A549 (cell line): ENCODE measurements around the gene MUC6. TPM values are rescaled to one million over a fixed set of nuclear protein-coding genes. Genes with fewer than 3 reads are reported as not detected.

Experiments
- ATAC-seq, 2 experiments: fragments of 200-7000 bp in 1 of 2; fragments of >200 bp in 1 of 2; cut with Nextera tagmentation in 1 of 2; cut with Tn5 transposase in 1 of 2; 3 replicates each; pipeline versions ENCODE4 v1.8.0 to v1.9.1; 2018 to 2020; ENCODE audit warnings: mild to moderate bottlenecking in 1 of 2, moderate library complexity in 1 of 2
- CTCF ChIA-PET: fragments of 300-600 bp; sonication (Branson Sonifier 250); formaldehyde crosslinking; extraction: SDS; loops from one replicate; lab custom pipeline; 2021; ENCODE audit warnings: antibody characterized with exemption, inconsistent platforms; lab: Yijun Ruan, JAX
- POLR2A ChIA-PET: fragments of 350-600 bp; formaldehyde crosslinking; extraction: SDS; loops from one replicate; lab custom pipeline; 2021; ENCODE audit warnings: antibody characterized with exemption, inconsistent platforms; lab: Yijun Ruan, JAX
- DNase-seq, 2 experiments: peaks; one replicate each; pipeline versions ENCODE4 v3.0.0 to v3.0.0-alpha.2; 2011 to 2016; ENCODE audit warnings: low read depth in 1 of 2, low spot score in 1 of 2
- FAIRE-seq: peaks from 2 replicates; lab custom pipeline; 2011; peaks lifted over from hg19 to GRCh38; lab: Jason Lieb, UNC
- H3K27ac ChIP-seq, 2 experiments: fragments of >200 bp; sonication (Bioruptor Twin); formaldehyde crosslinking; 3 replicates each; pipeline ENCODE4 v1.5.1; 2016 to 2017
- H3K4me1 ChIP-seq: fragments of >200 bp; sonication (Bioruptor Twin); formaldehyde crosslinking; 3 replicates; pipeline ENCODE4 v1.6.1; 2016
- H3K4me2 ChIP-seq: fragments of >200 bp; sonication (Bioruptor Twin); formaldehyde crosslinking; 3 replicates; pipeline ENCODE4 v1.6.1; 2016
- H3K4me3 ChIP-seq: fragments of >200 bp; sonication (Bioruptor Twin); formaldehyde crosslinking; 3 replicates; pipeline ENCODE4 v1.5.1; 2016
- H3K9me3 ChIP-seq: fragments of >200 bp; sonication (Bioruptor Twin); formaldehyde crosslinking; 3 replicates; pipeline ENCODE4 v1.6.1; 2016
- ATOH8 ChIP-seq: fragments of 250-450 bp; sonication (Bioruptor Pico); IDR thresholded peaks from 2 replicates; pipeline ENCODE4 v1.5.0; 2020; ENCODE audit warnings: low read depth, mild to moderate bottlenecking, moderate library complexity
- CBX8 ChIP-seq: fragments of 200-600 bp; sonication (generic); IDR thresholded peaks from 2 replicates; pipeline ENCODE4 v1.6.1; 2016
- CEBPB ChIP-seq, 2 experiments: fragments of >200 bp in 1 of 2; sonication (Bioruptor Twin) in 1 of 2; formaldehyde crosslinking in 1 of 2; IDR thresholded peaks; 2 replicates each; pipeline ENCODE4 v1.6.1; 2012 to 2016
- CHD2 ChIP-seq: fragments of 150-350 bp; IDR thresholded peaks from 2 replicates; pipeline ENCODE4 v1.6.1; 2014; ENCODE audit warnings: low read length; ENCODE audit not compliant: partially characterized antibody
- CHD4 ChIP-seq: fragments of 200-600 bp; sonication (generic); IDR thresholded peaks from 2 replicates; pipeline ENCODE4 v1.6.1; 2016; ENCODE audit warnings: antibody characterized with exemption, mild to moderate bottlenecking, borderline replicate concordance
- FOSL2 ChIP-seq, 2 experiments: fragments of 450-650 bp in 1 of 2; fragments of >200 bp in 1 of 2; sonication (Bioruptor Twin) in 1 of 2; formaldehyde crosslinking; IDR thresholded peaks; 2 replicates each; pipeline versions ENCODE4 v1.5.0 to v1.6.1; 2016 to 2020; ENCODE audit warnings: mild to moderate bottlenecking in 1 of 2, moderate library complexity in 1 of 2
- GATA3 ChIP-seq: IDR thresholded peaks from 2 replicates; pipeline ENCODE4 v1.6.1; 2012; ENCODE audit warnings: borderline replicate concordance
- HMGXB4 ChIP-seq: fragments of 250-450 bp; sonication (Bioruptor Pico); IDR thresholded peaks from 2 replicates; pipeline ENCODE4 v1.5.0; 2021; ENCODE audit warnings: mild to moderate bottlenecking, moderate library complexity, borderline replicate concordance
- HOXB13 ChIP-seq: fragments of 250-450 bp; sonication (Bioruptor Pico); IDR thresholded peaks from 2 replicates; pipeline ENCODE4 v1.5.0; 2020; ENCODE audit warnings: low read depth, mild to moderate bottlenecking, moderate library complexity
- JUN ChIP-seq, 2 experiments: fragments of >200 bp; sonication (Bioruptor Twin); formaldehyde crosslinking; IDR thresholded peaks; 2 replicates in 1 of 2; 3 replicates in 1 of 2; pipeline ENCODE4 v1.6.1; 2016 to 2017
- KDM1A ChIP-seq: fragments of 200-600 bp; sonication (generic); IDR thresholded peaks from 2 replicates; pipeline ENCODE4 v1.6.1; 2016; ENCODE audit warnings: low read depth, mild to moderate bottlenecking
- MYC ChIP-seq: IDR thresholded peaks from 2 replicates; pipeline ENCODE4 v1.6.1; 2012; ENCODE audit warnings: mild to moderate bottlenecking, inconsistent platforms, low read length, improper control_type of control experiment, borderline replicate concordance
- NFE2L2 ChIP-seq: fragments of 150-350 bp; conservative IDR thresholded peaks from 2 replicates; pipeline ENCODE4 v1.6.1; 2014; ENCODE audit warnings: low read length
- NPAS2 ChIP-seq: fragments of 250-450 bp; sonication (Bioruptor Pico); IDR thresholded peaks from 2 replicates; pipeline ENCODE4 v1.8.0; 2022; ENCODE audit warnings: mild to moderate bottlenecking, moderate library complexity, borderline replicate concordance
- NR3C1 ChIP-seq: fragments of >200 bp; sonication (Bioruptor Twin); formaldehyde crosslinking; IDR thresholded peaks from 3 replicates; pipeline ENCODE4 v1.6.1; 2017
- PHF8 ChIP-seq: fragments of 200-600 bp; sonication (generic); IDR thresholded peaks from 2 replicates; pipeline ENCODE4 v1.6.1; 2016; ENCODE audit warnings: low read depth, mild to moderate bottlenecking, antibody characterized with exemption, moderate library complexity, borderline replicate concordance
- POLR2AphosphoS2 ChIP-seq: conservative IDR thresholded peaks from 2 replicates; pipeline ENCODE4 v1.6.1; 2012; ENCODE audit warnings: low read length, improper control_type of control experiment, inconsistent platforms
- RAD21 ChIP-seq, 2 experiments: fragments of >200 bp in 1 of 2; sonication (Bioruptor Twin) in 1 of 2; formaldehyde crosslinking in 1 of 2; IDR thresholded peaks in 1 of 2; conservative IDR thresholded peaks in 1 of 2; 2 replicates in 1 of 2; 3 replicates in 1 of 2; pipeline ENCODE4 v1.6.1; 2012 to 2018; ENCODE audit warnings: inconsistent platforms in 1 of 2
- RCOR1 ChIP-seq: fragments of 150-350 bp; IDR thresholded peaks from 2 replicates; pipeline ENCODE4 v1.6.1; 2014; ENCODE audit warnings: antibody characterized with exemption, low read length, low read depth
- RFX5 ChIP-seq: fragments of 450-650 bp; IDR thresholded peaks from 2 replicates; pipeline ENCODE4 v1.7.1; 2014; ENCODE audit warnings: antibody characterized with exemption, mild to moderate bottlenecking, moderate library complexity
- TFCP2L1 ChIP-seq: fragments of 250-450 bp; sonication (Bioruptor Pico); IDR thresholded peaks from 2 replicates; pipeline ENCODE4 v1.5.0; 2021; ENCODE audit warnings: mild to moderate bottlenecking
- ZC3H11A ChIP-seq: fragments of 450-650 bp; IDR thresholded peaks from 2 replicates; pipeline ENCODE4 v1.6.1; 2014; ENCODE audit warnings: antibody characterized with exemption, mild to moderate bottlenecking
- ZSCAN20 ChIP-seq: fragments of 250-450 bp; sonication (Bioruptor Pico); IDR thresholded peaks from 2 replicates; pipeline ENCODE4 v1.8.0; 2022; ENCODE audit warnings: mild to moderate bottlenecking, moderate library complexity
- WGBS: methylation state at CpG from one replicate; pipeline ENCODE4 v1.1.6; 2017; ENCODE audit errors: missing lambda C conversion rate; 5-methylcytosine and 5-hydroxymethylcytosine counted together
- polyA plus RNA-seq, 4 experiments: library from polyadenylated mRNA; depleted of rRNA in 3 of 4; stranded (reverse); fragments of >200 nt; fragmentation: RNase III in 1 of 4; extraction: RNeasy Plus Mini Kit Qiagen cat#74134 plus additional on column Dnase treatment in 1 of 4; gene quantifications; 2 replicates in 3 of 4; 3 replicates in 1 of 4; pipeline ENCODE4 v1.2.3, GENCODE V29; 2011 to 2017
- TF ChIP-seq, protein P1 (sequence below): fragments of 150-350 bp; IDR thresholded peaks from 2 replicates; pipeline ENCODE4 v1.6.1; 2014; ENCODE audit warnings: low read depth, mild to moderate bottlenecking, low read length
- TF ChIP-seq, protein P2 (sequence below): IDR thresholded peaks from 2 replicates; pipeline ENCODE4 v1.6.1; 2012

MUC6 gene
- polyA plus RNA-seq, 2 of the 4 experiments (the other 2 are of a cell fraction) = not detected

- H3K4me2 ChIP-seq = peak overlapping the region; percentile 54; the same call in 2 of the 3 replicates
- no peak for DNase-seq
- POLR2A ChIA-PET = no interaction called here
- CTCF ChIA-PET = interaction anchor here (1.0 to 3.9 kb wide), 7 partner anchors 10 to 205 kb away, joined by 3 to 38 read pairs (median 7); no protein-coding TSS in a partner anchor
- TF ChIP-seq ATOH8 (no peak), NFE2L2 (no peak), MYC (no peak), CHD4 (no peak), JUN (IDR thresholded peaks at IDR 0.05) (no peak), CEBPB (IDR thresholded peaks at IDR 0.05) (no peak)
- TF ChIP-seq, protein P1, sequence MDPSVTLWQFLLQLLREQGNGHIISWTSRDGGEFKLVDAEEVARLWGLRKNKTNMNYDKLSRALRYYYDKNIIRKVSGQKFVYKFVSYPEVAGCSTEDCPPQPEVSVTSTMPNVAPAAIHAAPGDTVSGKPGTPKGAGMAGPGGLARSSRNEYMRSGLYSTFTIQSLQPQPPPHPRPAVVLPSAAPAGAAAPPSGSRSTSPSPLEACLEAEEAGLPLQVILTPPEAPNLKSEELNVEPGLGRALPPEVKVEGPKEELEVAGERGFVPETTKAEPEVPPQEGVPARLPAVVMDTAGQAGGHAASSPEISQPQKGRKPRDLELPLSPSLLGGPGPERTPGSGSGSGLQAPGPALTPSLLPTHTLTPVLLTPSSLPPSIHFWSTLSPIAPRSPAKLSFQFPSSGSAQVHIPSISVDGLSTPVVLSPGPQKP = no peak
- TF ChIP-seq, protein P2, sequence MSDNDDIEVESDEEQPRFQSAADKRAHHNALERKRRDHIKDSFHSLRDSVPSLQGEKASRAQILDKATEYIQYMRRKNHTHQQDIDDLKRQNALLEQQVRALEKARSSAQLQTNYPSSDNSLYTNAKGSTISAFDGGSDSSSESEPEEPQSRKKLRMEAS = no peak
- TF ChIP-seq, all 56 proteins: peak for 0
- Histone ChIP-seq H3K4me1 (peaks cover 48% of the 10 kb centered on the region), H3K27ac (peak overlapping the region; percentile 57 to 81; a peak in 5 of 6 replicates), H3K9me3 (no peaks in the 10 kb centered on the region), H3K4me3 (no peak overlapping the region)
- 72% methylated on average over 21 of the region's 25 CpGs for WGBS
- no peak for FAIRE-seq
- ATAC-seq = 0 out of 6 replicates have a peak, but pooled peaks of 1 of the 2 experiments have one; percentile 9
These were observed 16.8 kb upstream of the MUC6 start for GRCh38 chr11:1053121-1053901.

DNA sequence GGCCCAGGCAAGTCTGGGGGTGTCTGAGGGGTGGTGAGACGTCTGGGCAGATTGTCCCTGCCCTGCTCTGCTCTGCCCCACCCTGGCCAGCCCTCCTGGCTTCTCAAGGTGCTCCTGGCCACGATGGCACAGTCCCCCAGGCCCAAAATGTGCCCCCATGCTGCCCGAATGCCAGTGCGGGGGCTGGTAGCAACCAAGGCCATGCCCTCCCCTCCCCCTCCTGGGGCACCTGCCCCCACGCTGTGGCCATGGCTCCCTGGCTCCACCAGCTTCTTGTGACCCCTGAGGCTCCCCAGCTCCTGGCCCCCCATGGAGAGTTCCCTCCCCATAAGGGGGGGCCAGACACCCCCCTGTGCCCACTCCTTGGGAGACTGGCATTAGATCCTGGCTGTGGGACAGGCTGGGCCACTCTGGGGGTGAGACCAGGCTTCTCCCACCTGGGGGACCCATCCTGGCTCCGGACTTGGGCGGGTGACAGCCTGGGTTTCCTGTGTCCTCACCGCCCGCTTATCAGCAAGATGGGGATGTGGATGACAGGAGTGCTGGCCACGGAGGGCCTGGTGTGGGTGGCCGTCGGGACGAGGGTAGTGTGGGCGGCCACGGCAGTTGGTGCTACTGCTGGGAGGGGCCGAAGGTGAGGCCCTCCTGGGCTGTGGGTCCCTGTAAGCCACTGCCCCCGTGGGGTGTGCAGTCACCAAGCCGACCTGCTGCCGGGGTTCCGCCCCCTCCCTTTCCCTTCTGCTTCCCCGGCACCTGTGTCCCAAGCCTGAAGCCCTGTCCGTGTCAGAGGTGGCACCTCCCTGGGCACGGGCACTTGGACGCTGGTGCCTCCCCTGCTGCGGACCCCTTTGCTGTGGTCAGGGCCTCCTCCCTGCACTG is 15.9 kb upstream of the MUC6 start:
- 89% methylated on average over 14 of the region's 25 CpGs for WGBS
- Histone ChIP-seq H3K4me2 (no peak overlapping the region), H3K27ac (peak overlapping the region; percentile 30 to 81; a peak in 5 of 6 replicates), H3K9me3 (no peaks in the 10 kb centered on the region), H3K4me1 (peaks cover 48% of the 10 kb centered on the region), H3K4me3 (no peak overlapping the region)
- FAIRE-seq (no peak), ATAC-seq (no peak), DNase-seq (no peak)
- TF ChIP-seq ZSCAN20 (CRISPR knock-in tag) (no peak), POLR2AphosphoS2 (no peak), GATA3 (no peak), RCOR1 (no peak), FOSL2 (IDR thresholded peaks at IDR 0.05) (no peak), FOSL2 (CRISPR knock-in tag; IDR thresholded peaks at IDR 0.05) (no peak), RAD21 (conservative IDR thresholded peaks at IDR 0.05 in 1 of 2, IDR thresholded peaks at IDR 0.05 in 1 of 2) (no peak)
- ChIA-PET POLR2A (no interaction called here), CTCF (interaction anchor here (0.7 to 3.9 kb wide), 34 partner anchors 9 to 205 kb away, joined by 3 to 40 read pairs (median 9); partner anchors contain the start of genes AP2A2 and MUC6)

GRCh38 chr11:1051356-1052132 is 15.0 kb upstream of the MUC6 start:
- no peaks in the 10 kb centered on the region for H3K9me3 ChIP-seq
- H3K27ac ChIP-seq = peak overlapping the region; percentile 30 to 81; a peak in 5 of 6 replicates
- POLR2A ChIA-PET = no interaction called here
- no peak overlapping the region for H3K4me3 ChIP-seq
- ATAC-seq (peak in 1 of 2 experiments; percentile 3; a peak in 3 of 6 replicates), FAIRE-seq (no peak), DNase-seq (no peak)
- CTCF ChIA-PET = interaction anchor here (0.7 to 3.9 kb wide), 44 partner anchors 9 to 208 kb away, joined by 3 to 40 read pairs (median 8); partner anchors contain the start of genes AP2A2, MUC2, MUC6 and TSPAN4
- H3K4me2 ChIP-seq = no peak overlapping the region; the same call in 1 of the 3 replicates
- WGBS = 57% methylated on average over 4 of the region's 15 CpGs
- peaks cover 43% of the 10 kb centered on the region for H3K4me1 ChIP-seq
- TF ChIP-seq RFX5 (no peak), KDM1A (no peak), ZC3H11A (no peak), RCOR1 (no peak), TFCP2L1 (CRISPR knock-in tag) (no peak), PHF8 (no peak), NR3C1 (no peak), GATA3 (no peak), POLR2AphosphoS2 (no peak), NPAS2 (CRISPR knock-in tag) (no peak), CBX8 (no peak), HOXB13 (CRISPR knock-in tag) (no peak), CHD2 (no peak), HMGXB4 (CRISPR knock-in tag) (no peak), NFE2L2 (no peak)
